Activated T-cell treated with anti-CD3 and anti-CD28 coated beads, Interleukin-2, amount 50 U/mL, for 4 hours (primary cell): ENCODE results near the gene SWSAP1. TPM values are rescaled to one million over a fixed set of nuclear protein-coding genes. Genes with fewer than 3 reads are reported as not detected.

Source experiments
- ATAC-seq, 2 donors: fragments of 200-7000 bp; cut with Tn5 transposase; one replicate each; pipeline ENCODE4 v1.10.0; 2021
- DNase-seq: peaks from one replicate; pipeline ENCODE4 v3.0.0-alpha.2; 2020
- H3K27me3 Mint-ChIP-seq: one replicate; pipeline ENCODE4 v1.8.0; 2021; ENCODE audit warnings: low read depth, mixed read lengths
- H3K36me3 Mint-ChIP-seq: one replicate; pipeline ENCODE4 v1.8.0; 2022; ENCODE audit warnings: mixed read lengths; ENCODE audit not compliant: insufficient read depth
- H3K4me1 Mint-ChIP-seq: one replicate; pipeline ENCODE4 v1.8.0; 2021; ENCODE audit warnings: low read depth, mixed read lengths
- H3K4me3 Mint-ChIP-seq: one replicate; pipeline ENCODE4 v1.8.0; 2021; ENCODE audit warnings: mild to moderate bottlenecking, moderate library complexity, mixed read lengths
- H3K9me3 Mint-ChIP-seq: one replicate; pipeline ENCODE4 v1.8.0; 2021; ENCODE audit warnings: mixed read lengths
- total RNA-seq, 3 donors: library from RNA; stranded (reverse); gene quantifications; one replicate each; pipeline ENCODE4 v1.2.1, GENCODE V29; 2021

SWSAP1 gene
- total RNA-seq, 3 donors from 2014 or later: 2.0 to 3.1 (median 2.1) TPM

DNA sequence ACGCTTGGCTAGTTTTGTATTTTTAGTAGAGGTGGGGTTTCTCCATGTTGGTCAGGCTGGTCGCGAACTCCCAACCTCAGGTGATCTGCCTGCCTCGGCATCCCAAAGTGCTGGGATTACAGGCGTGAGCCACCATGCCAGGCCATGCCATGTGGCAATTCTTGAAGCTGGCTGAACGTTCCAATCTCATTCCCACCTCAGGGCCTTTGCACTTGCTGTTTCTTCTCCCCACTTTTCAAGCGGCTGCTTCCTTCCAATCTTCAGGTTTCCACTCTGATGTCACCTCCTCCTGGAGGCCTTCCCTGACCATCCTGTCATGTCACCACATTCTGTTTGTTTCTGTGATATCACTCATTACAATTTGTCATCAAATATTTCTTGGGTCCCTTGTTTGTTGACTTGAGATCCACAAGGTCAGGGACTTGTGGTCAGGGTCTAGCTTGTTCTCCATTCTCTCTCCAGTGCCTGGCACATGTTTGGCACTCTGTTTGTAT, 5.4 kb downstream of the SWSAP1 start:
- H3K4me1 Mint-ChIP-seq: peaks cover 53% of the 10 kb centered on the region
- DNase-seq (no peak), ATAC-seq (no peak)
- peak overlapping the region; percentile 83 for H3K4me3 Mint-ChIP-seq
- H3K9me3 Mint-ChIP-seq: no peaks in the 10 kb centered on the region
- peaks cover 8% of the 10 kb centered on the region for H3K36me3 Mint-ChIP-seq
- peaks cover 20% of the 10 kb centered on the region for H3K27me3 Mint-ChIP-seq

DNA sequence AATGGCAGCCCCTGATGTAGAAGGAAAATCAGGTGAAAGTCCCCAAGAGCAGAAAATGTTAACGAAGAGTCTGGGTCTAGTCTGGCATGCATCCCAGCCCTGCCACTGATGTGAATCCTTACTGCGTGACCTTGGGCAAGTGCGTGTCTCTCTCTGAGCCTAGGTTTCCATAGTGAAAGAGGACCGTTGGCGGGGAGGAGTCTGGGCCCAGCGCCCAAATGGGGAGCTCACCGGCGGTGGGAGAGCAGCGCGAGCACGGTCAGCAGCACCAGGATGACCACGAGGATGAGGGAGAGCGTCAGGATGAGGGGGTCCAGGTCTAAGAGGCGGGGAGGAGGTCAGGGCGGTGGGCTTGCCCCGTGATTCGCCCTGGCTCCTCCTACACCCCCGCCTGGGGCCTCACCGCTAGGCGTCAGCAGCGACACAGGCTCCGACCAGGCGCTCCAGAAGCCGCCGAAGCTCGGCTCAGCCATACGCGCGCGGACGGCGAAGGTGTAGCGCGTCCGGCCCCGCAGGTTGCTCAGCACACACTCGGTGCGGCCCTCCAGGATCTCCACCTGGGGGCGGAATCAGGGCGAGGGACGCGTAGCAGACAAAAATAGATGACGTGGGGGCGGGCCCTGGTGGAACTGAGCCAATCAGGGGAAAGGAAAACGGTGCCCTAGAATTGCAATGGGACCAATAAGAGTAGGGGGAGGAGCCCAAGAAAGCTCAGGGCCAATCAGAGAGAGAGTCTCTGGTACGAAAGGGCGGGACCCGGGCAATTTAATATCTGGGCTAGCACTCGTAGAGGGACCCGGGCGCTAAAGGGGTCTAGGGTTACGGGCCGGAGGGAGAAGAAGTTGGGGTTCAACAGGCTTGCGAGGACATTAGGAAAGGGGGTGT, 6.4 kb downstream of the SWSAP1 start:
- peak overlapping the region; percentile 83 for H3K4me3 Mint-ChIP-seq
- DNase-seq (peak; percentile 94), ATAC-seq (peak; percentile 89 to 90)
- H3K27me3 Mint-ChIP-seq: peaks cover 20% of the 10 kb centered on the region
- H3K9me3 Mint-ChIP-seq: no peaks in the 10 kb centered on the region
- peaks cover 8% of the 10 kb centered on the region for H3K36me3 Mint-ChIP-seq
- peaks cover 48% of the 10 kb centered on the region for H3K4me1 Mint-ChIP-seq

DNA sequence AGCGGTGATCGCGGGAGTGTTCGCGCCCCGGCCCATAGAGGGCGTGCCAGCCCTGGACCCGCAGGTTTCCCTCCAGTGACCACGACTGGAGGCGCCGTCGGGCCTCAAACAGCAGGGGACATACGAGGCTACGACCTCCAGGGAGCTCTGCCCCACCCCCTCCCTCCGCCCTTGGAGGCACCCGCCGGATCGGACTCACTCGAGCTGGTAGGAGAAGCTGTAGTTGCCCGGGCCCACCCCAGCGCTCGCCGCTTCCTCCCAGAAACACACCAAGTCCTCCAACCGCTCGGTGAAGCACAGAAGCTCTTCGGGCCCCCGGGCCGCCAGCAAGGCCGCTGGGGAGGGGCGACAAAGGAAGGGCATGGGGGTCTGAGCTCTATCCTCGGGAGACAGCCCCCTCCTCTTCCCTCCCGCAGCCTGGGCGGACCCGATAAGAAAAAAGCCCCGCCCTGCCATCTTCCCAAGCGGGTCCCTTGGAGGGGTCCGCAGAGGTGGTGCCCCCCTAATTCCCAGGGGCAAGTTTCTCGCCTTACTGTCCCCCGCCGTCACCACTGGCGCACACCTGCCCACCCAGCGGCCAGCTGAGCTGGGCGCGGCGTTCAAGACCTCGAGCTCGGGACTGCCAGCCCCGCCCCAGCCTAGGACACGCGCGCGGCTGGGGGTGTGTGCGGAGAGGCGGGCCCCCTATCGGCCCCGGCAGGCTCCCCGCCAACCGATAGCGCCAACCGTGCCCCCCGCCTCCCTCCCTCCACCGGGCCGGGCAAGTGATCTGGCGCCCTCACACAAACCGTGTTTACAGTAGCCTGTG, 8.6 kb downstream of the SWSAP1 start:
- H3K36me3 Mint-ChIP-seq: no peaks in the 10 kb centered on the region
- peaks cover 37% of the 10 kb centered on the region for H3K4me1 Mint-ChIP-seq
- DNase-seq: peak; percentile 23
- H3K9me3 Mint-ChIP-seq: no peaks in the 10 kb centered on the region
- ATAC-seq: no peak
- H3K4me3 Mint-ChIP-seq: peak overlapping the region; percentile 51
- H3K27me3 Mint-ChIP-seq: peaks cover 20% of the 10 kb centered on the region

DNA sequence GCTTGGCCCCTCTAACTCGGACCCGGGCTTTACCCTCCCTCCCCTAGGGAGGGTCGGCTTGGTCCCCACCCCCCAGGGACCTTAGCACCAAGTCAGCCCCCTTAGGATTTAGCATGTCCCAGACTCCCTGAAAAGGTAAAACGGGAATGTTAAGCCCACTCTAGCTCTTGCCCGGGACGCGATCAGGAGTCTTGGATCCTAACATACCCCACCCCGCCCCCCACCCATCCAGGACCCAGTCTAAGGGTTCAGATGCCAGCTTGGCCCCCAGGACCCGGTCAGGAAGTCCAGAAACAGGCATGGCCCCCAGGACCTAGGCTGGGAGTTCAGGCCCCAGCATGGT, 9.2 kb downstream of the SWSAP1 start:
- H3K36me3 Mint-ChIP-seq: no peaks in the 10 kb centered on the region
- no peaks in the 10 kb centered on the region for H3K9me3 Mint-ChIP-seq
- no peak for DNase-seq
- peaks cover 20% of the 10 kb centered on the region for H3K27me3 Mint-ChIP-seq
- H3K4me1 Mint-ChIP-seq: peaks cover 32% of the 10 kb centered on the region
- ATAC-seq: no peak
- no peak overlapping the region for H3K4me3 Mint-ChIP-seq

DNA sequence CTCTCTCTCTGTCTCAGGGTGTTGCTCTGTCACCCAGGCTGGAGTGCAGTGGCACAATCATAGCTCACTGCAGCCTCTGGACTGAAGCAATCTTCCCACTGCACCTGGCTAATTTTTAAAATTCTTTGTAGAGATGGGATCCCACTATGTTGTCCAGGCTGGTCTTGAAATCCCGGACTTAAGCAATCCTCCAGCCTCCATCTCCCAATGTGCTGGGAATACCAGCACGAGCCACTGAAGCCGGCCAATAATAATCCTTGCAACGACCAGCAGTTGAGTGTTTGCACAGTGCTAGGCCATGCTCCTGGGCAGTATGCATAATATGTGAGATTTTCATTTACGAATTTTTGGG, 10.3 kb downstream of the SWSAP1 start:
- no peaks in the 10 kb centered on the region for H3K36me3 Mint-ChIP-seq
- H3K27me3 Mint-ChIP-seq: peaks cover 20% of the 10 kb centered on the region
- no peaks in the 10 kb centered on the region for H3K9me3 Mint-ChIP-seq
- DNase-seq: no peak
- no peak for ATAC-seq
- peaks cover 30% of the 10 kb centered on the region for H3K4me1 Mint-ChIP-seq
- H3K4me3 Mint-ChIP-seq: no peak overlapping the region

DNA sequence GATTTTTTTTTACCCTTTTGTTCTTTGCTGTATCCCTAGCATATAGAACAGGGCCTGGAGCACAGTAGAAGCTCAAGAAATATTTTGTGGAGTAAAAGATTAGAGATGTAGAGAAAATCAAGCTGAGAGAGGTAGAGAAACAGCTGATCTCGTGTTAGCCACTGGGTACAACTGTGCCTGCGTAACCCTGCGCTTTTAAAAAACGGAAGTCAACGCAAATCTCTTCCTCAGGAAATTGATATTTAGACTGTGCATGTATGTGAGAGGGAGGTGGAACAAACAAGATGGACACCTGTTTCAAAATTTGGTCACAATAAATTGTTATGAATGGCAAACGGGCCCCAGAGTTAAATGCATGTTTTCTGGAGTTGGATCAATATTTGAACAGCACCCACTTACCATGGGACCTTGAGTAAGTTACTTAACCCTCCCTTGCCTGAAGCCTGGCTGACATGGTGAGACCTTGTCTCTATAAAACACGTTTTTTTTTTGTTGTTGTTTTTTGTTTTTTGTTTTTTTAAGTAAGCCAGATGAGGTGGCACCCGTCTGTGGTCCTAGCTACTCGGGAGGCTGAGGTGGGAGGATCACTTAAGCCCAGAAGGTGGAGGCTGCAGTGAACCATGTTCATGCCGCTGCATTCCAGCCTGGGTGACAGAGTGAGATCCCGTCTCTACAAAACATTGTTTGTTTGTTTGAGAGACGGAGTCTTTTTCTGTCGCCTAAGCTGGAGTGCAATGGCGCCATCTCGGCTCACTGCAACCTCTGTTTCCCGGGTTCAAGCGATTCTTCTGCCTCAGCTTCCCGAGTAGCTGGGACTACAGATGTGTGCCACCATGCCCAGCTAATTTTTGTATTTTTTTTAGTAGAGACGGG, 12.9 kb downstream of the SWSAP1 start:
- peaks cover 7% of the 10 kb centered on the region for H3K9me3 Mint-ChIP-seq
- peaks cover 9% of the 10 kb centered on the region for H3K4me1 Mint-ChIP-seq
- no peaks in the 10 kb centered on the region for H3K36me3 Mint-ChIP-seq
- H3K4me3 Mint-ChIP-seq: no peak overlapping the region
- peaks cover 12% of the 10 kb centered on the region for H3K27me3 Mint-ChIP-seq
- ATAC-seq: no peak
- no peak for DNase-seq

DNA sequence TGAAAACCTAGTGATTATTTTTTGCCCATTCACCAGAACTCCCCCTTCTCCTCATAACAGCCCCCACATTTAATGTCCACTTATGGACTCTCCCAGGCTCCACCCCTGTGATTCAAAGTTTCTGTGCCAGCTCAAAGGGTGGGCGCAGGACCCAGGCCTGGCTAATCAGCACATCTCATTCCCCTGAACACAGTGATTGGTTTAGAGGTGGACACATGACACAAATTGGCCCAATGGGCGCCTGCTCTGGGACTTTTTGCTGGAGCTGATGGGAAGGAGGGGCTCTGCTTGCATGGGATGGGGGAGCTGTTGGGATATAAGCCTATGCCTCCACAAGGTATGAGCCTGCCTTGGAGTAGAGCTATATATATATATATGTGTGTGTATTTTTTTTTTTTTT, 15.9 kb downstream of the SWSAP1 start:
- H3K9me3 Mint-ChIP-seq: peaks cover 7% of the 10 kb centered on the region
- ATAC-seq (no peak), DNase-seq (no peak)
- peaks cover 5% of the 10 kb centered on the region for H3K4me1 Mint-ChIP-seq
- no peaks in the 10 kb centered on the region for H3K36me3 Mint-ChIP-seq
- H3K4me3 Mint-ChIP-seq: no peak overlapping the region
- no peaks in the 10 kb centered on the region for H3K27me3 Mint-ChIP-seq

DNA sequence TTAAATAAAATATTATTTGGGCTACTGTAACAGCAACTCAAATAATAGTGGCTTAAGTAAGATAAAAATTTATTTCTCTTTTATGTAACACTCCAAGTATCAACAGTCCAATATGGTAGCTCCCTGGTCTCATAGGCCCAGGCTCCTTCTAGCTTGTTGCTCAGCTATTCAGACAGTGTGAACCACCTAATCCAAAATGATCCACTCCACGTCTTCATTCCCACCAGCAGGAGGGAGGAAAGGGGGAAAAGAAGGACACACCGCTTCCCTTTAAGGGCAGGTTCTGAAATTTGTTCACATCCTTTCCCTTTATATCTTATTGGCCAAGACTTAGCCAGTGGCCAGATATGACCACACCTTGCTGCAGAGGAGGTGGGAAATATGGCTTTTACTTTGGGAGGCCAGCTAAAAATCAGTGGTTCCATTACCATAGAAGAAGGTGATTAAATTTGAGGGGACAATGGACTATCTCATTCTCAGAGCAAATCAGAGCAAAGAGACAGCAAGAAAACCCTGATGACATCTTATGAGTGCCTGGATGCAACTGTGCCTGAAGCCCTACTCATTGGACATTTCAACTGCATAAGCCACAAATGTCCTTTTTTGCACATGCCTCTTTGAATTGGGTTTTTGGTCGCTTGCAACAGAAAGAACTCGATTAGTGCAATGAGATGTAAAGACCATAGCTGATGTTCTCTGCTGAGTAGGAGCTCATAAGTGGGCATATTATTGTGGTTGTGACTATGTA, 16.6 kb downstream of the SWSAP1 start:
- Mint-ChIP-seq H3K4me3 (no peak overlapping the region), H3K36me3 (no peaks in the 10 kb centered on the region), H3K4me1 (peaks cover 5% of the 10 kb centered on the region), H3K27me3 (no peaks in the 10 kb centered on the region), H3K9me3 (peaks cover 7% of the 10 kb centered on the region)
- no peak for DNase-seq
- ATAC-seq: no peak

DNA sequence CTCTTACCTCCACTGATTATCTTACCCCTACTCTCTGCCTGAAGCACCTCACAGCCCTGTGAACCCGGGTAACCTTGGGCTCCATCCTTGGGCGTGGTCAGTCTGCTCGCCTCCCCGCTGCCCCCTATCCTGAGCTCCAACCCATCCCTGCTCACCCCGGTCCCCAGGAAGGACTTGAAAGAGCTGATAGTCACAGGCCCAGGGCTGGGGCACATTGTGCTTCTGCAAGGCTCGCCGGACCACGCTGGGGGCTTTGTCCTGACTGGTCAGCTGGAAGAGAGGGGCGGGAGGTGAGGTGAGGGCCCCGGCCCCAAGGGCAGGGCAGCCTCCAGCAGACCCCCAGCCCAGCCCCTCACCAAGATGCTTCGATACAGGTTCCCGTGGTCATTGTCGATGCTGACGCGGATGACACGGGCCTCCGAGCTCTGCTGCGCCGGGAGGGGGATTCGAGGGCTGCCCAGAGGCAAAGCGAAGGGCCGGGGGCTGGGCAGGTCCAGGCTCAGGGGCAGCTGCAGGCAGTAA, 22.7 kb downstream of the SWSAP1 start:
- H3K27me3 Mint-ChIP-seq: peaks cover 6% of the 10 kb centered on the region
- no peaks in the 10 kb centered on the region for H3K9me3 Mint-ChIP-seq
- H3K4me3 Mint-ChIP-seq: no peak overlapping the region
- DNase-seq (no peak), ATAC-seq (no peak)
- H3K36me3 Mint-ChIP-seq: no peaks in the 10 kb centered on the region
- no peaks in the 10 kb centered on the region for H3K4me1 Mint-ChIP-seq

DNA sequence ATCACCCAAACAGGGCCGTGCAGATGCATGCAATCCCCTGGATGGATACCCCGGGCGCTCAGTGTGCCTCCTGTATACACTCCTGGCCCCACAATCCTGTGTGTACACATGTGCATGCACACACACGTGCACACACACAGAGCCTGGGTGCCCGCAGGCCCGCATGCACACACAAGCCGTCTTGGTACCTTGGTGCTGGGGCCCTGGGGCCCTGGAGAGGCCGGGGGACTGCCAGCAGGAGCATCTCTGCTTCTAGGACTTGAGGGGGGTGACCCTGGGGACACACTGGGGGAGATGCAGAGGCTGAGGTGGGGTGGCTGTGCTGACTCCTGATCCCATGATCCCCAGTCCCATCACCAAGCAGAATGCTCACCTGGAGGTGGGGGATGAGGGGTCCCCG, 25.2 kb downstream of the SWSAP1 start:
- ATAC-seq: no peak
- H3K9me3 Mint-ChIP-seq: no peaks in the 10 kb centered on the region

DNA sequence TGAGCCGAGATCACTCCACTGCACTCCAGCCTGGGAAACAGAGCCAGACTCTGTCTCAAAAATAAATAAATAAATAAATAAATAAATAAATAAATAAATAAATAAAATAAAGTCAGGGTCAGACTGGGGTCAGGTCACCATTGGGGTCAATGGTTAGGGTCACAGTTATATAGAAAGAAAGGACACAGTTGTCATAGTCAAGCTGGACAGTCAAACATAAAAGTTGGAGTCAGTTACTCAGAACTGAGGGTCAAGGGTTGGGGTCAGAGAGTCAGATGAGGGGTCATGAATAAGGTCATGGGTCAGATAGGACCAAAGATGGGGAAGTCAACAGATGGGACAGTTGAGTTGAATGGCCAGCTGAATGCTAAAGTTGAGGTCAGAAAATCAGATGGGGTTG, 26.3 kb downstream of the SWSAP1 start:
- no peaks in the 10 kb centered on the region for H3K4me1 Mint-ChIP-seq
- H3K36me3 Mint-ChIP-seq: no peaks in the 10 kb centered on the region
- no peaks in the 10 kb centered on the region for H3K9me3 Mint-ChIP-seq
- no peak overlapping the region for H3K4me3 Mint-ChIP-seq
- ATAC-seq (no peak), DNase-seq (no peak)
- H3K27me3 Mint-ChIP-seq: peaks cover 6% of the 10 kb centered on the region

More for the DNA sequence above, 25.2 kb downstream of the SWSAP1 start:
- DNase-seq: no peak
- Mint-ChIP-seq H3K27me3 (peaks cover 6% of the 10 kb centered on the region), H3K4me3 (no peak overlapping the region), H3K4me1 (no peaks in the 10 kb centered on the region), H3K36me3 (no peaks in the 10 kb centered on the region)

DNA sequence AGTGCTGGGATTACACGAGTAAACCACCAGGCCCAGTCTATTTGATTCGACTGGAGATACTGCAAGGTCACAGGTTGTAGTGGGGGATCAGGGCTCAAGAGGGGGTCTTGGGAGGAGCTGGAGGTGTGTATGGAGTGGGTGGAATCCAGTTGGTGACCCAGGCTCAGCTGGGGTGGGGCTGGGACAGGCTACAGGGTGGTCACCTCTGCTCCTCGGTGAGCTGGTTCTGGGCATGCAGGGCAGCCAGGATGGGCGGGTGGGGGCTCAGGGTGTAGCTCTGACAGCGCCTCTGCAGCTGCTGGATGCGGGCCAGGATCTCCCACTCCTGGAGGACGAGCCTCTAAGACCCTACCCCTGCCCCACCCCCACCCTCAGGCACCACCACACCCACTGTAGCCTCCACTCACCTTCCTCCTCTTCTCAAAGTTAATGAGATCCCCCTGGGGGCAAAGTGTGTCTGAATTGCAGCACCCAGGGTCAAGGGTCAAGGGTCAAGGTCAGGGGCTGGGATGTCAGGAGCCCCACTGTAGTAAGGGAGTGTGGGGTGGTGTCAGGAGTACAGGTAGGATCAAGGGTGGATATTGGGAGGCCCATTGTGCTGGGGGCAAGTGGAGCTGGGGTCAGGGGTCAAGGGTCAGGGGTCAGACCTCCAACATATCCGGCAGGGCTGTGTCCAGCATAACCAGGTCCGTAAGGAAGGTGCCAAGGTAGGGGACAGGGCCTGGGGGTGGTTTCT, 27.5 kb downstream of the SWSAP1 start:
- Mint-ChIP-seq H3K27me3 (peaks cover 11% of the 10 kb centered on the region), H3K4me1 (no peaks in the 10 kb centered on the region), H3K36me3 (no peaks in the 10 kb centered on the region), H3K4me3 (no peak overlapping the region), H3K9me3 (no peaks in the 10 kb centered on the region)
- ATAC-seq (no peak), DNase-seq (no peak)
